Measurements from ENCODE around the gene ST8SIA5. TPM values are rescaled to one million over a fixed set of nuclear protein-coding genes. Genes with fewer than 3 reads are reported as not detected.

ST8SIA5 gene
- total and polyA plus RNA-seq, 9 of the 15 experiments (the other 6 are each of a cell fraction or from before 2014, with no cell fraction given), result 0.03 to 0.33 (median 0.06) TPM; not detected in 5

DNA sequence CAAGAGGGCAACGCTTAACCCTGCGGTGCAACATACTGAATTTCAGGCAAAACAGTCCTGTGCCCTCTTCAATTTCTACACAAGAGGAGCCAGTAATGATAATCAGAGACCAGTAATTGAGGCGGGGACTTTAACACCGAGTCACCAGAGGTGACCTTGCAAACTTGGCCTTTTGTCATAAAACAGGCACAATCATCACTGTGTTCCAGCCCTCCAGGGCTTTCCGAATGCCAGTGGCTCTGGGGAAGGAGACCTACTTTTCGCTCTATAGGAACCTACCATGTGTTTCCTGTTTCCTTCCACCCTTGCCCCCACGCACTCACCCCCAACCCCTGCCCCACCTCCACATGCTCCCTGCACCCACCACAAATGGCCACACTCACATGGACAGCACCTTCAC is 52.7 kb downstream of the ST8SIA5 start:
- H3K36me3 ChIP-seq (ENCODE audit: control insufficient read depth, insufficient read depth, low read length), result no peaks in the 10 kb centered on the region
- H3K4me2 ChIP-seq (ENCODE audit: insufficient read depth, low read length), result no peak overlapping the region
- no peak overlapping the region for H3K9ac ChIP-seq (ENCODE audit: insufficient read depth in 1 of 2, low read depth in 2 of 2, low read length in 2 of 2)
- no peak for DNase-seq (ENCODE audit: extremely low read depth in 1 of 4, low spot score in 3 of 4)
- in situ Hi-C loops (cut with MboI), result no loop called here
- H3K27me3 ChIP-seq (ENCODE audit: control insufficient read depth in 2 of 2, insufficient read depth in 2 of 2, low read length in 2 of 2), result peaks cover 0 to 15% of the 10 kb centered on the region in 2 experiments; a peak in 2 of 5 replicates
- no peaks in the 10 kb centered on the region for H3K9me1 ChIP-seq (ENCODE audit: control insufficient read depth, insufficient read depth, low read length)
- no peak overlapping the region for H2AFZ ChIP-seq (ENCODE audit: low read depth, low read length)
- WGBS (ENCODE audit: insufficient coverage, low coverage, missing lambda C conversion rate), result 7% methylated on average over 5 of the region's 7 CpGs
- no TSS peak for BruUV-seq (replicated peaks)
- no peak overlapping the region for H3K4me3 ChIP-seq
- H4K20me1 ChIP-seq (replicated peaks; ENCODE audit: control insufficient read depth, insufficient read depth, low read length), result no peaks in the 10 kb centered on the region
- ChIA-PET POLR2A (interaction anchor here (0.7 kb wide), 1 partner anchor 19 kb away, joined by 3 read pairs; no protein-coding TSS in a partner anchor), CTCF (ENCODE audit: low intra/inter-chr PET ratio) (no interaction called here)
- H3K4me1 ChIP-seq (replicated peaks in 1 of 2; ENCODE audit: control insufficient read depth in 2 of 2, insufficient read depth in 2 of 2, low read length in 2 of 2), result no peaks in the 10 kb centered on the region
- no peaks in the 10 kb centered on the region for H3K79me2 ChIP-seq (ENCODE audit: control insufficient read depth, insufficient read depth, low read length)
- intact Hi-C loops (cut with micrococcal nuclease), result no loop called here
- TF ChIP-seq ZNF764 (CRISPR knock-in tag; IDR thresholded peaks at IDR 0.05; ENCODE audit: low read depth) (no peak), ZC3H11A (IDR thresholded peaks at IDR 0.05; ENCODE audit: low read depth, low read length) (no peak), NR2C2 (CRISPR knock-in tag; IDR thresholded peaks at IDR 0.05) (no peak), NR2C2 (tag; IDR thresholded peaks at IDR 0.05) (no peak), DNMT1 (IDR thresholded peaks at IDR 0.05) (no peak)
- TF ChIP-seq, protein P1, sequence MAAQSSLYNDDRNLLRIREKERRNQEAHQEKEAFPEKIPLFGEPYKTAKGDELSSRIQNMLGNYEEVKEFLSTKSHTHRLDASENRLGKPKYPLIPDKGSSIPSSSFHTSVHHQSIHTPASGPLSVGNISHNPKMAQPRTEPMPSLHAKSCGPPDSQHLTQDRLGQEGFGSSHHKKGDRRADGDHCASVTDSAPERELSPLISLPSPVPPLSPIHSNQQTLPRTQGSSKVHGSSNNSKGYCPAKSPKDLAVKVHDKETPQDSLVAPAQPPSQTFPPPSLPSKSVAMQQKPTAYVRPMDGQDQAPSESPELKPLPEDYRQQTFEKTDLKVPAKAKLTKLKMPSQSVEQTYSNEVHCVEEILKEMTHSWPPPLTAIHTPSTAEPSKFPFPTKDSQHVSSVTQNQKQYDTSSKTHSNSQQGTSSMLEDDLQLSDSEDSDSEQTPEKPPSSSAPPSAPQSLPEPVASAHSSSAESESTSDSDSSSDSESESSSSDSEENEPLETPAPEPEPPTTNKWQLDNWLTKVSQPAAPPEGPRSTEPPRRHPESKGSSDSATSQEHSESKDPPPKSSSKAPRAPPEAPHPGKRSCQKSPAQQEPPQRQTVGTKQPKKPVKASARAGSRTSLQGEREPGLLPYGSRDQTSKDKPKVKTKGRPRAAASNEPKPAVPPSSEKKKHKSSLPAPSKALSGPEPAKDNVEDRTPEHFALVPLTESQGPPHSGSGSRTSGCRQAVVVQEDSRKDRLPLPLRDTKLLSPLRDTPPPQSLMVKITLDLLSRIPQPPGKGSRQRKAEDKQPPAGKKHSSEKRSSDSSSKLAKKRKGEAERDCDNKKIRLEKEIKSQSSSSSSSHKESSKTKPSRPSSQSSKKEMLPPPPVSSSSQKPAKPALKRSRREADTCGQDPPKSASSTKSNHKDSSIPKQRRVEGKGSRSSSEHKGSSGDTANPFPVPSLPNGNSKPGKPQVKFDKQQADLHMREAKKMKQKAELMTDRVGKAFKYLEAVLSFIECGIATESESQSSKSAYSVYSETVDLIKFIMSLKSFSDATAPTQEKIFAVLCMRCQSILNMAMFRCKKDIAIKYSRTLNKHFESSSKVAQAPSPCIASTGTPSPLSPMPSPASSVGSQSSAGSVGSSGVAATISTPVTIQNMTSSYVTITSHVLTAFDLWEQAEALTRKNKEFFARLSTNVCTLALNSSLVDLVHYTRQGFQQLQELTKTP (IDR thresholded peaks at IDR 0.05; ENCODE audit: low read depth in 1 of 2, partially characterized antibody in 2 of 2), result no peak
- TF ChIP-seq, protein P2, sequence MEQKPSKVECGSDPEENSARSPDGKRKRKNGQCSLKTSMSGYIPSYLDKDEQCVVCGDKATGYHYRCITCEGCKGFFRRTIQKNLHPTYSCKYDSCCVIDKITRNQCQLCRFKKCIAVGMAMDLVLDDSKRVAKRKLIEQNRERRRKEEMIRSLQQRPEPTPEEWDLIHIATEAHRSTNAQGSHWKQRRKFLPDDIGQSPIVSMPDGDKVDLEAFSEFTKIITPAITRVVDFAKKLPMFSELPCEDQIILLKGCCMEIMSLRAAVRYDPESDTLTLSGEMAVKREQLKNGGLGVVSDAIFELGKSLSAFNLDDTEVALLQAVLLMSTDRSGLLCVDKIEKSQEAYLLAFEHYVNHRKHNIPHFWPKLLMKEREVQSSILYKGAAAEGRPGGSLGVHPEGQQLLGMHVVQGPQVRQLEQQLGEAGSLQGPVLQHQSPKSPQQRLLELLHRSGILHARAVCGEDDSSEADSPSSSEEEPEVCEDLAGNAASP (IDR thresholded peaks at IDR 0.05), result no peak
- no peak for FAIRE-seq
- no peak overlapping the region for H3K27ac ChIP-seq (ENCODE audit: extremely low read depth, low read depth, low read length)
- no peak for ATAC-seq
- H3K9me3 ChIP-seq (replicated peaks; ENCODE audit: control insufficient read depth, insufficient read depth, low read depth, low read length), result no peaks in the 10 kb centered on the region
